GM23338 (cell line): ENCODE measurements around the gene GNGT1. TPM values are rescaled to one million over a fixed set of nuclear protein-coding genes. Genes with fewer than 3 reads are reported as not detected.
"Not testable (repeated sequence)": the region's sequence is repeated elsewhere in the genome, so short reads cannot be mapped to it uniquely, and the experiment has no call there.

Source experiments
- ATAC-seq: fragments of 200-7000 bp; cut with Tn5 transposase; 3 replicates; pipeline ENCODE4 v1.9.1; 2020
- DNase-seq: peaks from one replicate; pipeline ENCODE4 v3.0.0-alpha.2; 2015; ENCODE audit warnings: low spot score
- H2AFZ ChIP-seq: fragments of 200-600 bp; sonication (generic); 2 replicates; pipeline ENCODE4 v1.8.0; 2016; ENCODE audit warnings: antibody characterized with exemption, mild to moderate bottlenecking, moderate library complexity
- H3F3A ChIP-seq: fragments of 200-600 bp; sonication (generic); replicated peaks from 2 replicates; pipeline ENCODE4 v1.8.0; 2017; ENCODE audit warnings: antibody characterized with exemption, mixed run types, low read depth
- H3K27ac ChIP-seq: fragments of 200-600 bp; sonication (generic); 2 replicates; pipeline ENCODE4 v1.6.1; 2016; ENCODE audit warnings: low read depth
- H3K27me3 ChIP-seq: fragments of 200-600 bp; sonication (generic); 2 replicates; pipeline ENCODE4 v1.8.0; 2016; ENCODE audit warnings: mild to moderate bottlenecking, mixed run types, moderate library complexity; ENCODE audit not compliant: insufficient read depth
- H3K36me3 ChIP-seq: fragments of 200-600 bp; sonication (generic); 2 replicates; pipeline ENCODE4 v1.8.0; 2016; ENCODE audit warnings: mild to moderate bottlenecking; ENCODE audit not compliant: insufficient read depth
- H3K4me1 ChIP-seq: fragments of 200-600 bp; sonication (generic); 2 replicates; pipeline ENCODE4 v1.8.0; 2016; ENCODE audit warnings: mild to moderate bottlenecking, moderate library complexity; ENCODE audit not compliant: insufficient read depth
- H3K4me2 ChIP-seq: fragments of 200-600 bp; sonication (generic); 2 replicates; pipeline ENCODE4 v1.7.1; 2017; ENCODE audit warnings: mixed run types
- H3K4me3 ChIP-seq: fragments of 200-600 bp; sonication (generic); 2 replicates; pipeline ENCODE4 v1.6.1; 2016; ENCODE audit warnings: mixed run types
- H3K79me2 ChIP-seq: fragments of 200-600 bp; sonication (generic); replicated peaks from 2 replicates; pipeline ENCODE4 v1.8.0; 2017; ENCODE audit warnings: mild to moderate bottlenecking; ENCODE audit not compliant: insufficient read depth
- H3K9me2 ChIP-seq: fragments of 200-600 bp; sonication (generic); 2 replicates; pipeline ENCODE4 v1.8.0; 2017; ENCODE audit not compliant: insufficient read depth
- H4K20me1 ChIP-seq: fragments of 200-600 bp; sonication (generic); replicated peaks from 2 replicates; pipeline ENCODE4 v1.8.0; 2017; ENCODE audit warnings: mild to moderate bottlenecking; ENCODE audit not compliant: insufficient read depth
- H3K27ac Mint-ChIP-seq: 2 replicates; pipeline ENCODE4 v1.8.0; 2020; ENCODE audit warnings: inconsistent platforms, mild to moderate bottlenecking, moderate library complexity, mixed read lengths
- H3K27me3 Mint-ChIP-seq: 3 replicates; pipeline ENCODE4 v1.8.0; 2022; ENCODE audit warnings: low read depth, mild to moderate bottlenecking, moderate library complexity, mixed read lengths, inconsistent platforms; ENCODE audit not compliant: insufficient read depth, poor library complexity
- H3K36me3 Mint-ChIP-seq: 3 replicates; pipeline ENCODE4 v1.8.0; 2021; ENCODE audit warnings: low read depth, mild to moderate bottlenecking, inconsistent platforms, moderate library complexity, mixed read lengths
- H3K4me1 Mint-ChIP-seq: 3 replicates; pipeline ENCODE4 v1.8.0; 2020; ENCODE audit warnings: mild to moderate bottlenecking, inconsistent platforms, mixed read lengths
- H3K4me3 Mint-ChIP-seq: 3 replicates; pipeline ENCODE4 v1.8.0; 2021; ENCODE audit warnings: moderate library complexity, mild to moderate bottlenecking, inconsistent platforms, mixed read lengths
- H3K9me3 Mint-ChIP-seq: 3 replicates; pipeline ENCODE4 v1.8.0; 2020; ENCODE audit warnings: moderate library complexity, mild to moderate bottlenecking, inconsistent platforms, mixed read lengths
- CREB1 ChIP-seq: fragments of 250-450 bp; sonication (Bioruptor Pico); IDR thresholded peaks from 2 replicates; pipeline ENCODE4 v1.5.0; 2020; ENCODE audit warnings: low read depth, mild to moderate bottlenecking, moderate library complexity
- CTCF ChIP-seq, 2 experiments: fragments of 200-600 bp in 1 of 2; sonication (generic) in 1 of 2; conservative IDR thresholded peaks; 2 replicates each; pipeline versions ENCODE4 v1.5.1 to v1.6.1; 2016 to 2017; ENCODE audit warnings: antibody characterized with exemption in 2 of 2, low read depth in 2 of 2, mild to moderate bottlenecking in 2 of 2, moderate library complexity in 1 of 2
- ETS1 ChIP-seq: IDR thresholded peaks from 2 replicates; pipeline ENCODE4 v1.6.1; 2016; ENCODE audit warnings: antibody characterized with exemption
- EZH2phosphoT487 ChIP-seq: fragments of 200-600 bp; sonication (generic); IDR thresholded peaks from one replicate; pipeline ENCODE4 v1.8.1; 2018; ENCODE audit warnings: antibody characterized with exemption; ENCODE audit not compliant: unreplicated experiment
- JUNB ChIP-seq: IDR thresholded peaks from one replicate; pipeline ENCODE4 v1.6.1; 2016; ENCODE audit warnings: antibody characterized with exemption; ENCODE audit not compliant: unreplicated experiment
- POLR2AphosphoS5 ChIP-seq: IDR thresholded peaks from 2 replicates; pipeline ENCODE4 v1.6.1; 2016; ENCODE audit warnings: antibody characterized with exemption, low read depth
- REST ChIP-seq: IDR thresholded peaks from one replicate; pipeline ENCODE4 v1.6.1; 2018; ENCODE audit warnings: antibody characterized with exemption; ENCODE audit not compliant: unreplicated experiment
- STAT1 ChIP-seq: IDR thresholded peaks from one replicate; pipeline ENCODE4 v1.6.1; 2016; ENCODE audit warnings: antibody characterized with exemption; ENCODE audit not compliant: unreplicated experiment
- ZNF114 ChIP-seq: fragments of 250-450 bp; sonication (Bioruptor Pico); IDR thresholded peaks from 2 replicates; pipeline ENCODE4 v1.5.0; 2020; ENCODE audit warnings: mild to moderate bottlenecking, moderate library complexity
- polyA plus RNA-seq: library from polyadenylated mRNA; unstranded; fragments of >200 nt; fragmentation: Nextera tagmentation; extraction: Ambion mirVana; gene quantifications from 2 replicates; pipeline ENCODE4 v1.2.1, GENCODE V29; 2016
- total RNA-seq: library from RNA; depleted of rRNA; stranded (reverse); fragments of >200 nt; shearing (Covaris generic); gene quantifications from 2 replicates; pipeline ENCODE4 v1.2.3, GENCODE V29; 2014

The GNGT1 gene
- total and polyA plus RNA-seq, 2 experiments from 2014 or later: 1.6 TPM; not detected in 1

GRCh38 chr7:93915888-93916287, 9.5 kb downstream of the GNGT1 start:
- not testable (repeated sequence) for H4K20me1 ChIP-seq, H3K4me3 ChIP-seq, H3K79me2 ChIP-seq, ATAC-seq, H3K4me1 ChIP-seq, H3K4me2 ChIP-seq, H3F3A ChIP-seq, H3K27me3 ChIP-seq, H3K27ac Mint-ChIP-seq, H3K36me3 Mint-ChIP-seq, DNase-seq, H2AFZ ChIP-seq, H3K9me3 Mint-ChIP-seq, H3K9me2 ChIP-seq, H3K4me1 Mint-ChIP-seq, H3K27me3 Mint-ChIP-seq, H3K4me3 Mint-ChIP-seq, H3K27ac ChIP-seq, H3K36me3 ChIP-seq

- not testable (repeated sequence) for H3K27ac Mint-ChIP-seq, DNase-seq
Observed at GRCh38 chr7:93916315-93916714, 9.9 kb downstream of the GNGT1 start.

GRCh38 chr7:93920496-93921182, 14.3 kb downstream of the GNGT1 start:
- Histone ChIP-seq H3K4me2 (peak overlapping the region; percentile 75), H3K4me1 (peaks cover 21% of the 10 kb centered on the region), H3K9me2 (no peaks in the 10 kb centered on the region), H3K27ac (no peak overlapping the region), H3K79me2 (no peaks in the 10 kb centered on the region), H3K4me3 (peak overlapping the region; percentile 65; the same call in 1 of the 2 replicates), H3F3A (no peaks in the 10 kb centered on the region), H2AFZ (peak overlapping the region; percentile 90; the same call in 1 of the 2 replicates), H4K20me1 (no peaks in the 10 kb centered on the region), H3K36me3 (no peaks in the 10 kb centered on the region), H3K27me3 (peaks cover 6% of the 10 kb centered on the region; the same call in 1 of the 2 replicates)
- ATAC-seq (peak; percentile 16; the same call in 1 of the 3 replicates), DNase-seq (peak; percentile 42)
- Mint-ChIP-seq H3K36me3 (no peaks in the 10 kb centered on the region), H3K9me3 (no peaks in the 10 kb centered on the region), H3K4me1 (peaks cover 14% of the 10 kb centered on the region; the same call in 2 of the 3 replicates), H3K27ac (no peak overlapping the region), H3K4me3 (peak overlapping the region; percentile 68; the same call in 2 of the 3 replicates), H3K27me3 (no peaks in the 10 kb centered on the region)
- no peak for TF ChIP-seq EZH2phosphoT487
- no peak for TF ChIP-seq CTCF (conservative IDR thresholded peaks at IDR 0.05; ENCODE audit: low read depth in 2 of 2)
- TF ChIP-seq ZNF114 (CRISPR knock-in tag): no peak
- TF ChIP-seq REST: no peak
- TF ChIP-seq CREB1: no peak
- no peak for TF ChIP-seq JUNB
- TF ChIP-seq STAT1: no peak
- no peak for TF ChIP-seq ETS1
- no peak for TF ChIP-seq POLR2AphosphoS5

More at GRCh38 chr7:93916315-93916714, 9.9 kb downstream of the GNGT1 start:
- H4K20me1 ChIP-seq, H3K36me3 ChIP-seq, H3K27me3 Mint-ChIP-seq, ATAC-seq, H2AFZ ChIP-seq, H3K79me2 ChIP-seq, H3K27me3 ChIP-seq, H3K27ac ChIP-seq, H3K36me3 Mint-ChIP-seq, H3K9me3 Mint-ChIP-seq, H3K4me2 ChIP-seq, H3K9me2 ChIP-seq, H3F3A ChIP-seq, H3K4me3 Mint-ChIP-seq, H3K4me3 ChIP-seq: not testable (repeated sequence)
- peaks cover 11% of the 10 kb centered on the region for H3K4me1 ChIP-seq
- H3K4me1 Mint-ChIP-seq: peaks cover 12% of the 10 kb centered on the region; the same call in 2 of the 3 replicates
